ENCODE results near the gene TEPSIN. TPM values are rescaled to one million over a fixed set of nuclear protein-coding genes. Genes with fewer than 3 reads are reported as not detected.

TEPSIN gene
- polyA plus RNA-seq, 1 donor (not counting 4 experiments of a cell fraction or from before 2014, with no cell fraction given): 7.1 TPM

- DNase-seq (ENCODE audit: low read depth, low spot score): no peak
- H2AFZ ChIP-seq (ENCODE audit: control insufficient read depth, low read length): no peak overlapping the region
- H3K27ac ChIP-seq (ENCODE audit: control insufficient read depth, insufficient read depth, low read length): no peak overlapping the region
- H3K4me3 ChIP-seq (ENCODE audit: control insufficient read depth in 2 of 3, extremely low read depth in 1 of 3, insufficient read depth in 2 of 3, low read depth in 1 of 3, low read length in 3 of 3): no peak overlapping the region
- H3K36me3 ChIP-seq (ENCODE audit: control insufficient read depth in 2 of 2, extremely low read depth in 1 of 2, insufficient read depth in 2 of 2, low read length in 2 of 2): peaks cover 8 to 13% of the 10 kb centered on the region in 2 experiments
- H3K9me3 ChIP-seq (ENCODE audit: control insufficient read depth, low read depth, low read length): no peaks in the 10 kb centered on the region
- FAIRE-seq: no peak
- peaks cover 2% of the 10 kb centered on the region for H3K4me1 ChIP-seq (ENCODE audit: control insufficient read depth, extremely low read depth, insufficient read depth, low read length)
- no peak overlapping the region for H3K4me2 ChIP-seq (ENCODE audit: control insufficient read depth, extremely low read depth, insufficient read depth, low read depth, low read length)
- no peaks in the 10 kb centered on the region for H3K27me3 ChIP-seq (ENCODE audit: control insufficient read depth, extremely low read depth, insufficient read depth, low read length)
- H3K79me2 ChIP-seq (ENCODE audit: control insufficient read depth, insufficient read depth, low read length): peaks cover 7% of the 10 kb centered on the region
- H3K9me1 ChIP-seq (ENCODE audit: control insufficient read depth, extremely low read depth, insufficient read depth, low read length): no peaks in the 10 kb centered on the region
- dilution Hi-C loops (cut with MboI; ENCODE audit: extremely low pct_ligation_motif_present, low sequenced_read_pairs): no loop called here
- no peaks in the 10 kb centered on the region for H4K20me1 ChIP-seq (ENCODE audit: control insufficient read depth, extremely low read depth, insufficient read depth, low read length)
- TF ChIP-seq CTCF (optimal IDR thresholded peaks at IDR 0.05 in 1 of 3, IDR thresholded peaks at IDR 0.05 in 1 of 3, conservative IDR thresholded peaks at IDR 0.05 in 1 of 3; ENCODE audit: extremely low read depth in 1 of 3, insufficient read depth in 2 of 3, low read length in 3 of 3) (no peak), EZH2 (IDR thresholded peaks at IDR 0.05; ENCODE audit: low read length) (no peak)
- H3K9ac ChIP-seq (ENCODE audit: control insufficient read depth, extremely low read depth, insufficient read depth, low read length): no peak overlapping the region
Measured at GRCh38 chr17:81245665-81246342, 6.9 kb upstream of the TEPSIN start.

GRCh38 chr17:81245024-81245664 lies 6.3 kb upstream of the TEPSIN start:
- DNase-seq (ENCODE audit: low read depth, low spot score) (no peak), FAIRE-seq (no peak)
- Histone ChIP-seq H3K9ac (ENCODE audit: control insufficient read depth, extremely low read depth, insufficient read depth, low read length) (no peak overlapping the region), H3K9me3 (ENCODE audit: control insufficient read depth, low read depth, low read length) (no peaks in the 10 kb centered on the region), H2AFZ (ENCODE audit: control insufficient read depth, low read length) (no peak overlapping the region), H3K4me3 (ENCODE audit: control insufficient read depth in 2 of 3, extremely low read depth in 1 of 3, insufficient read depth in 2 of 3, low read depth in 1 of 3, low read length in 3 of 3) (no peak overlapping the region), H3K79me2 (ENCODE audit: control insufficient read depth, insufficient read depth, low read length) (peaks cover 14% of the 10 kb centered on the region), H3K36me3 (ENCODE audit: control insufficient read depth in 2 of 2, extremely low read depth in 1 of 2, insufficient read depth in 2 of 2, low read length in 2 of 2) (peaks cover 6 to 8% of the 10 kb centered on the region in 2 experiments), H3K4me2 (ENCODE audit: control insufficient read depth, extremely low read depth, insufficient read depth, low read depth, low read length) (no peak overlapping the region), H3K4me1 (ENCODE audit: control insufficient read depth, extremely low read depth, insufficient read depth, low read length) (peaks cover 8% of the 10 kb centered on the region), H4K20me1 (ENCODE audit: control insufficient read depth, extremely low read depth, insufficient read depth, low read length) (no peaks in the 10 kb centered on the region), H3K27me3 (ENCODE audit: control insufficient read depth, extremely low read depth, insufficient read depth, low read length) (no peaks in the 10 kb centered on the region), H3K27ac (ENCODE audit: control insufficient read depth, insufficient read depth, low read length) (no peak overlapping the region), H3K9me1 (ENCODE audit: control insufficient read depth, extremely low read depth, insufficient read depth, low read length) (no peaks in the 10 kb centered on the region)
- dilution Hi-C loops (cut with MboI; ENCODE audit: extremely low pct_ligation_motif_present, low sequenced_read_pairs): no loop called here
- TF ChIP-seq CTCF (optimal IDR thresholded peaks at IDR 0.05 in 1 of 3, IDR thresholded peaks at IDR 0.05 in 1 of 3, conservative IDR thresholded peaks at IDR 0.05 in 1 of 3; ENCODE audit: extremely low read depth in 1 of 3, insufficient read depth in 2 of 3, low read length in 3 of 3): no peak
- TF ChIP-seq EZH2 (IDR thresholded peaks at IDR 0.05; ENCODE audit: low read length): no peak
